Gastroesophageal sphincter (tissue), 4 donors: ENCODE results near the gene USP40. TPM values are rescaled to one million over a fixed set of nuclear protein-coding genes. Genes with fewer than 3 reads are reported as not detected.

Source experiments
- ATAC-seq: fragments of 150-250 bp; one replicate; pipeline ENCODE4 v1.9.1; 2016; ENCODE audit warnings: mild to moderate bottlenecking, moderate library complexity
- H3K27ac ChIP-seq, 4 donors: fragments of 200-600 bp; sonication (generic) in 3 of 4; 1 replicate in 3 of 4; 2 replicates in 1 of 4; pipeline ENCODE4 v1.5.1; 2016 to 2019
- H3K27me3 ChIP-seq: fragments of 200-600 bp; sonication (generic); one replicate; pipeline ENCODE4 v1.5.1; 2019
- H3K36me3 ChIP-seq, 2 donors: fragments of 200-600 bp; sonication (generic); one replicate each; pipeline ENCODE4 v1.5.1; 2019; ENCODE audit warnings: control low read depth in 1 of 2
- H3K4me1 ChIP-seq, 3 donors: fragments of 200-600 bp; sonication (generic); 1 replicate in 2 of 3; 2 replicates in 1 of 3; pipeline ENCODE4 v1.5.1; 2016 to 2019; ENCODE audit warnings: control low read depth in 2 of 3
- H3K4me3 ChIP-seq, 2 donors: fragments of 200-600 bp; sonication (generic); one replicate each; pipeline ENCODE4 v1.5.1; 2019; ENCODE audit warnings: mild to moderate bottlenecking in 1 of 2, moderate library complexity in 1 of 2
- H3K9me3 ChIP-seq, 3 donors: fragments of 200-600 bp; sonication (generic); one replicate each; pipeline ENCODE4 v1.5.1; 2017 to 2019; ENCODE audit warnings: control low read depth in 2 of 3
- CTCF ChIP-seq, 4 experiments: fragments of 200-600 bp in 2 of 4; fragments of 450-650 bp in 2 of 4; sonication (generic) in 1 of 4; IDR thresholded peaks; one replicate each; pipeline ENCODE4 v1.5.1; 2017 to 2019; ENCODE audit warnings: antibody characterized with exemption in 4 of 4, mild to moderate bottlenecking in 2 of 4, moderate library complexity in 2 of 4
- EP300 ChIP-seq: sonication (generic); formaldehyde crosslinking; IDR thresholded peaks from one replicate; pipeline ENCODE4 v1.6.1; 2017; ENCODE audit warnings: antibody characterized with exemption, mild to moderate bottlenecking
- POLR2A ChIP-seq, 2 donors: fragments of 450-650 bp; IDR thresholded peaks; one replicate each; pipeline ENCODE4 v1.6.1; 2017; ENCODE audit warnings: antibody characterized with exemption in 2 of 2, mild to moderate bottlenecking in 2 of 2, moderate library complexity in 1 of 2
- POLR2AphosphoS5 ChIP-seq: sonication (generic); formaldehyde crosslinking; IDR thresholded peaks from one replicate; pipeline ENCODE4 v1.6.1; 2017; ENCODE audit warnings: antibody characterized with exemption
- WGBS, 2 donors: methylation state at CpG; one replicate each; pipeline ENCODE4 v1.1.5; 2018; ENCODE audit warnings: low coverage in 1 of 2; 5-methylcytosine and 5-hydroxymethylcytosine counted together
- total RNA-seq, 4 donors: library from RNA; depleted of rRNA; stranded (reverse); fragments of >200 nt; gene quantifications; one replicate each; pipeline ENCODE4 v1.1.0, GENCODE V29; 2016

USP40 gene
- total RNA-seq, 4 donors from 2014 or later, result 13.5 to 52.6 (median 18.2) TPM

- peaks cover 0 to 26% (median 11%) of the 10 kb centered on the region in 3 donors for H3K4me1 ChIP-seq
- H3K27ac ChIP-seq, result no peak overlapping the region
- WGBS, 2 donors, result 84% methylated on average over 9 of the region's 19 CpGs; no CpG with 5 or more reads in 1 of the 2 donors
- TF ChIP-seq CTCF (IDR thresholded peaks at IDR 0.05) (no peak), POLR2A (IDR thresholded peaks at IDR 0.05) (no peak), POLR2AphosphoS5 (no peak), EP300 (no peak)
- no peak overlapping the region for H3K4me3 ChIP-seq
- H3K27me3 ChIP-seq, result no peaks in the 10 kb centered on the region
- H3K36me3 ChIP-seq, result peaks cover 0 to 60% of the 10 kb centered on the region in 2 donors
- no peak for ATAC-seq
- H3K9me3 ChIP-seq, result no peaks in the 10 kb centered on the region
These were observed 93.2 kb downstream of the USP40 start for GRCh38 chr2:233473386-233473791.

DNA sequence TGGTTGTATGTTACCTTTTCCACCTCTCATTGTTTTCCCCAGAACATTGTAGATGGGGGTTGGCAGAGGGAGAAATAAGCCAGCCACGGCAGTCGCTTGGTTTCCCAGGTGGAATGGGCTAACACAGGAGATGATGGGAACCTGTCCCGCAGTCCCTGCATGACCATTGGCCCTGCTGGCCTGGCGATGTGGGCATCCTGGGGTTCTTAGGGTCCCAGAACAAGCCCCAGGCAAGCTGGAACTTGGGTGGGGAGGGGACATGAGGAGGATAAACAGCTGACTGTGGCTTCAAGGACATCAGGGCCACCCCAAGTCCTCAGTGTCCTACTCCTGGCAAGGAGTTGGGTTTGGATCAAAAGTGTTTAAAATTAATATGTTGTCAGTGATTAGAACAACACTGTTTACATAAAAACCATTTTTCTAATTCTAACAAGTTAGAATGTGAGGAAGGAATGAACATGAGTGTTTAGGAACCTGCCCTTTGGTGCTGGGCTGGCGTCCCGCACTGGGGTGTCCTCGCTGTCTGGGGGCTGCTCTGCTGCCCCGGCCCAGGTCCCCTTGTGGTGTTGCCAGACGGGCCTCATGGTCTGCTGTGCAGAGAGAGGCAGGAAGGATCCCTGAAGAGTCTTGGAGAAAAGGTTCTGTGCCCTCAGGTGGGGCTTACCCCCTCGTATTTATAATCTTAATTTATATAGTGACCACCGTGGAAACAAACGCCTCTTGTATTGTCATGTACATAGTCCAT is 95.1 kb downstream of the USP40 start:
- Histone ChIP-seq H3K27me3 (no peaks in the 10 kb centered on the region), H3K27ac (peak overlapping the region in 2 of 4 donors; percentile 75 to 76), H3K4me3 (no peak overlapping the region), H3K9me3 (no peaks in the 10 kb centered on the region), H3K36me3 (peaks cover 0 to 60% of the 10 kb centered on the region in 2 donors), H3K4me1 (peaks cover 0 to 26% (median 11%) of the 10 kb centered on the region in 3 donors)
- no peak for ATAC-seq
- 77 to 93% methylated on average over 8 to 10 of the region's 12 CpGs for WGBS, 2 donors
- TF ChIP-seq POLR2AphosphoS5 (no peak), EP300 (no peak), POLR2A (IDR thresholded peaks at IDR 0.05) (no peak), CTCF (IDR thresholded peaks at IDR 0.05) (no peak)

GRCh38 chr2:233470839-233471238 is 95.7 kb downstream of the USP40 start:
- no peaks in the 10 kb centered on the region for H3K9me3 ChIP-seq
- peaks cover 0 to 26% (median 11%) of the 10 kb centered on the region in 3 donors for H3K4me1 ChIP-seq
- H3K4me3 ChIP-seq, result no peak overlapping the region
- peaks cover 0 to 60% of the 10 kb centered on the region in 2 donors for H3K36me3 ChIP-seq
- no peak for ATAC-seq
- peak overlapping the region in 2 of 4 donors; percentile 75 to 76 for H3K27ac ChIP-seq
- no peaks in the 10 kb centered on the region for H3K27me3 ChIP-seq
- WGBS, 2 donors, result 85% methylated on average over 11 of the region's 14 CpGs; no CpG with 5 or more reads in 1 of the 2 donors
- TF ChIP-seq EP300, result no peak

DNA sequence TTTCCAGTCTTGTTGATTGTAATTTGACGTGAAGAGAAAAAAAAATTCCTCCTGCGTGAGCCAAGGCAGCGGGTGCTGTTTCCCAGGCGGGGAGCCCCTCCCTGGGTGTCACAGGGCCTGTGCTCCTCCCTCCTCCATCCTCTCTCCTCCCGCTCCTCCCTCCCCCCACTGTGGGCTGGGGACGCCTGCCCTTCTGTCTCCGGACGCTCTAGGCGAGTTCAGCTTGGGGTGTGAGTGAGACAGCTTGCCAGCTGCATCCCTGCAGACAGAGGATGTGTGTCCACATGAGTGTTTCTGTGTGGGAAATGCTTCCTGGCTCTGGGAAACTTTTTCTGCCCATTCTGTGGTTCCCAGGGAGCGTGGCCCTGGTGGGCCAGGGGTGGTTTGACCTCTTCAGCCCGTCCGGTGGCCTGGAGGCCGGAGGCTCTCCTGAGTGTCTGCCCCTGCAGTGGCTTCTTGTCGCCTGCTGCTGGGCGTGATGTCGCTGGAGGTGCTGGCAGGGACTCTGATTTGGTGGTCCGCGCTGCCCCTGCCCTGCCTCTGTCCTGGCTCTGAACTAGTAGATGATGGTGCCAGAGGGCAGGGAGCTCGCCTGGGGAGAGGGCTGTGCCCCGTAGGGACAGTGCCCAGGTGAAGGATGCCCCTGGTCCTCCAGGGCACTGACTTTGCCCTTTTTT is 96.4 kb downstream of the USP40 start:
- Histone ChIP-seq H3K4me3 (peak overlapping the region in 1 of 2 donors; percentile 21), H3K27me3 (no peaks in the 10 kb centered on the region), H3K9me3 (no peaks in the 10 kb centered on the region), H3K36me3 (peaks cover 0 to 60% of the 10 kb centered on the region in 2 donors), H3K27ac (peak overlapping the region in 3 of 4 donors; percentile 72 to 76 (median 75)), H3K4me1 (peaks cover 0 to 26% (median 11%) of the 10 kb centered on the region in 3 donors)
- 0% methylated on average over 4 of the region's 20 CpGs; no CpG with 5 or more reads in 1 of the 2 donors for WGBS, 2 donors
- ATAC-seq, result peak; percentile 82
- no peak for TF ChIP-seq CTCF (IDR thresholded peaks at IDR 0.05)
- peak; percentile 30 for TF ChIP-seq POLR2AphosphoS5
- TF ChIP-seq EP300, result no peak
- TF ChIP-seq POLR2A (IDR thresholded peaks at IDR 0.05), result no peak

DNA sequence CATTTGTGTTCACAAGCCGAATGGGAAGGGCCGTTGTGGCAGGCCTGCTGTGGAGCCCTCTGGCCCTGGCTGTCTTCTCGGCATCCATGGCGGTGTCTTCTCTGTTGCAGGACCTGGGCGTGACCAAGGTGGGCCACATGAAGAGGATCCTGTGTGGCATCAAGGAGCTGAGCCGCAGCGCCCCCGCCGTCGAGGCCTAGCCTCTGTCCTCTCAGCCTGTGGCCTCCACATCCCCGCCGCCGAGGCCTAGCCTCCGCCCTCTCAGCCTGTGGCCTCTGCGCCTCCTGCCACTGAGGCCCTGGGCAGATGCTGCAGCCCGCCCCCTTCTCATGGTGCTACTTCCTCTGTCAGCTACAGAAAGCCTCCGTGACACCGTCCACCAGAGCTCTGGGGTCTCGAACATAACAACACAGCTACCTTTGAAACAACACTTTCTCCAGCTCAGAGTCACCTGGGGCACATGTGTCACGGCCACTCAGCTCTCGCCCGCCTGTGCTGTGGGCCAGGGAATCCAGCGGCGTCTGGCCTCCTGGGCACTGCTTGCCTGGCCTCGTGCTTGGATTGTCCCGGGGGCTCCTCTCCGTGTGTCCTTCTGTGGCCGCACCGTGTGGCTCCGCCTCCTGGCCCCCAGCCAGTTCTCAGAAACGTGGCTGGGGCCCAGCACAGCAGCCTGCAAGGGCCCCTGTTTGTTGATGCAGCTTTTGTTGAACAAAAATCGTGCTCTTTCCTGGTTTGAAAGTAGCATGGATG is 97.1 kb downstream of the USP40 start:
- Histone ChIP-seq H3K36me3 (peaks cover 0 to 68% of the 10 kb centered on the region in 2 donors), H3K27ac (peak overlapping the region in 3 of 4 donors; percentile 72 to 76 (median 75)), H3K4me1 (peaks cover 0 to 26% (median 11%) of the 10 kb centered on the region in 3 donors), H3K4me3 (peak overlapping the region in 1 of 2 donors; percentile 21), H3K9me3 (no peaks in the 10 kb centered on the region), H3K27me3 (no peaks in the 10 kb centered on the region)
- no peak for TF ChIP-seq CTCF (IDR thresholded peaks at IDR 0.05)
- no peak for TF ChIP-seq POLR2AphosphoS5
- TF ChIP-seq POLR2A (IDR thresholded peaks at IDR 0.05), result no peak
- no peak for TF ChIP-seq EP300
- 37 to 93% methylated on average over 2 to 4 of the region's 32 CpGs for WGBS, 2 donors
- peak; percentile 75 for ATAC-seq
